ENCODE data around the gene SHKBP1.

DNA sequence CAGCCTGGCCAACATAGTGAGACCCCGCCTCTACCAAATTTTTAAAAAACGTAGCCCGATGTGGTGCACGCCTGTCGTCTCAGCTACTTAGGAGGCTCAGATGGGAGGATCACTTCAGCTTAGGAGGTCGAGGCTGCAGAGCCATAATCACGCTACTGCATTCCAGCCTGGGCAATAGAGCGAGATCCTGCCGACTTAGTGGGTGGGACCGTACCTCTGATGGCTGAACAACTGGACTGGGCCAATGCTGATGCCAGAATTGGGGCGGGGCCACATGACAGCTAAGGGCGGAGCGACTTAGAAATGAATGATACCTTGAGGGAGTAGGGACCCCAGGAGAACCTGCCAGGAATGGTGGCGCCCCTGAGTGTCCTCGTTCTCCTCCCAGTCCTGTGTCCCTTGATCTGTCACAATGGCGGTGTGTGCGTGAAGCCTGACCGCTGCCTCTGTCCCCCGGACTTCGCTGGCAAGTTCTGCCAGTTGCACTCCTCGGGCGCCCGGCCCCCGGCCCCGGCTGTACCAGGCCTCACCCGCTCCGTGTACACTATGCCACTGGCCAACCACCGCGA, 28.1 kb downstream of the SHKBP1 start:
- TF ChIP-seq, protein P1, sequence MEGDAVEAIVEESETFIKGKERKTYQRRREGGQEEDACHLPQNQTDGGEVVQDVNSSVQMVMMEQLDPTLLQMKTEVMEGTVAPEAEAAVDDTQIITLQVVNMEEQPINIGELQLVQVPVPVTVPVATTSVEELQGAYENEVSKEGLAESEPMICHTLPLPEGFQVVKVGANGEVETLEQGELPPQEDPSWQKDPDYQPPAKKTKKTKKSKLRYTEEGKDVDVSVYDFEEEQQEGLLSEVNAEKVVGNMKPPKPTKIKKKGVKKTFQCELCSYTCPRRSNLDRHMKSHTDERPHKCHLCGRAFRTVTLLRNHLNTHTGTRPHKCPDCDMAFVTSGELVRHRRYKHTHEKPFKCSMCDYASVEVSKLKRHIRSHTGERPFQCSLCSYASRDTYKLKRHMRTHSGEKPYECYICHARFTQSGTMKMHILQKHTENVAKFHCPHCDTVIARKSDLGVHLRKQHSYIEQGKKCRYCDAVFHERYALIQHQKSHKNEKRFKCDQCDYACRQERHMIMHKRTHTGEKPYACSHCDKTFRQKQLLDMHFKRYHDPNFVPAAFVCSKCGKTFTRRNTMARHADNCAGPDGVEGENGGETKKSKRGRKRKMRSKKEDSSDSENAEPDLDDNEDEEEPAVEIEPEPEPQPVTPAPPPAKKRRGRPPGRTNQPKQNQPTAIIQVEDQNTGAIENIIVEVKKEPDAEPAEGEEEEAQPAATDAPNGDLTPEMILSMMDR (IDR thresholded peaks at IDR 0.05), result no peak
- no peak for TF ChIP-seq POLR2A (IDR thresholded peaks at IDR 0.05)
